Nucleus accumbens (tissue), 56 donors: Measurements from ENCODE around the gene RXFP1.
A peak's percentile ranks its signal among the peaks of the same experiment; 100 is the strongest.

Experiments used
- DNase-seq, 56 donors: peaks; one replicate each; lab custom pipeline; 2025; lab: John Stamatoyannopoulos, UW

Gene RXFP1

DNA sequence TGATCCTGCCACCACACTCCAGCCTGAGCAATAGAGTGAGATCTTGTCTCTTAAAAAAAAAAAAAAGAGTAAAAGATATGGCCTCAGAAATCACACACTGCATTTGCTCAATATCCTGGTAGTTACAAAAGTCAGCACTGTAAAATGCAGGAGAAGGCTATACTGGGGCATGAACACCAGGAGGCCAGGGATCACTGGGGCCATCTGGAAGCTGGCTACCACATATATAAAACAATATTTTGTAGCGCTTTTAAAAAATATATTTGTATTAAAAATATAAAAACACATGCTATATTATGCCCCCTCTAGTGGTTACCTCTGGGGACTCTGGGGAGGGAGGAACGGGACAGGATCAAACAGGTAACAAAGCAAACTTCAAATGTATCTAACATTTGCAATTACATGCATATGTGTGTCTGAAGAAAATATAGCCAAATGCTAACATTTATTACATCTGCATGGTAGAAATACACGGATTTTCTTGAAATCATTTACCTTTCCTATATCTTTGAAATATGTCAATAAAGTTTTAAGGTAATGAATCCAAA is 146.0 kb downstream of the RXFP1 start:
- no peak for DNase-seq

DNA sequence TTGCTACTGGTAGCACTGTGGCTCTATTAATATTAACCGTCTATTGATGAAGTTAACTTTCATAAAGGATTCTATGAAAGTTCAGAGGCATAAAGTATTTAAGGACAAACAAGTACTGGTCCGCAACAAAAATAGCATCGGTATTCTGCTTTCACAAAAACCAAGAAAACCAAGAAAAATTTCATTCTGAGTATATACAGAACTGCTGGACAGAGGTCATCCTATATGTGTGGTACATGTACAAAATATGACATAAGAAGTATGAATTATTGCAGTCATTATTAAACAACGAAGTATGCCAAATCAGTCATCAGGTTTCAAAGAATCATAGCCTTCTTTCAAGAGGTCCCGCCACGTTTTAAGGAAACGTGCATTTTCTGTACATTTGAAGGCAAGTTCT is 147.6 kb downstream of the RXFP1 start:
- DNase-seq = no peak

DNA sequence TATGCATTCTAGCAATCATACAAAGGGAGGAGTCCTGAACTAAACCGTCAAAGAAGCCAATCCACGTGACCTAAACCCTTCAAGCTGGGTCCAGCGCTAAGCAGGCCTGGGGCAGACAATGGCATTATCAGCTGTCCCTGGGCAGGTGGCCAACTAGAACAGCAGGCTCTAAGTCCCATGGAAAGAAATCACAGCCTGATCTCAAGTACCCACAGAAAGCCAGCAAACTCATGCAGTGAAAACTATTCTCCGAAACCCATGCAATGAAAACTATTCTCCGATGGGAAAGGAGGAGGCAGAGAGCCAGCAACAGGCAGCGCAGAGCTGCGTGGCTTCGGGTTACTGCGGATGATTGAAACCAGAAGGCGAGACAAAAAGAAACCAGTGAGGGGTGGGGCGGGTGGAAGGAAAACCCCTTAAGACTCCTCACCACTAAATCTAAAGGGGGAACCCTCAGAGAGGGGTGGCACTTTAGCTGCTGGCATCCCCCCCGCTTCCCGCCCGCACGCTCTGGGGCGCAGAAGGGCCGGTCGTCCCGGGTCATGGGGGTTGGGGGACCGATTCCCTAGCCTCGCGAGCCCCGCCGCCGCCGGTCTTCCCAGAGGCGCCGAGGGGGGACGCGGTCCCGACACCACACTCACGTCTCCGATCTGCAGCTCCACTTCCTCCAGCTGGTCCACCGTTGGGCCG is 149.4 kb downstream of the RXFP1 start:
- peak in 49 of 56 donors; percentile 4 to 73 (median 42) for DNase-seq

DNA sequence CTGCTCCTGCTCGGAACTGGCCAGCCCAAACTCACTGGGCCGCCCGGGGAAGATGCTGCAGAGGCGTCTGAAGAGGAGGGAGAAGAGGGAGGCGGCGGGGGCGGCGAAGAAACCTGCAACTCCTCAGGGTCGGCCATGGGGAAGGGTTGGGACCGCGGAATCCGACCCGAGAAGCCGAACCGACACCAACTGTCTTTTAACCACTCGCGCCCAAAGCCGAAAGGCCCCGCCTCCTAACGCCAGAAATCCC is 149.9 kb downstream of the RXFP1 start, which contains the start of gene C4orf46:
Gene C4orf46, minus strand, starts transcription at position 223 of the 250 bp plus-strand sequence. Its CDS starts 86 bp downstream, at position 137.
- no peak for DNase-seq

DNA sequence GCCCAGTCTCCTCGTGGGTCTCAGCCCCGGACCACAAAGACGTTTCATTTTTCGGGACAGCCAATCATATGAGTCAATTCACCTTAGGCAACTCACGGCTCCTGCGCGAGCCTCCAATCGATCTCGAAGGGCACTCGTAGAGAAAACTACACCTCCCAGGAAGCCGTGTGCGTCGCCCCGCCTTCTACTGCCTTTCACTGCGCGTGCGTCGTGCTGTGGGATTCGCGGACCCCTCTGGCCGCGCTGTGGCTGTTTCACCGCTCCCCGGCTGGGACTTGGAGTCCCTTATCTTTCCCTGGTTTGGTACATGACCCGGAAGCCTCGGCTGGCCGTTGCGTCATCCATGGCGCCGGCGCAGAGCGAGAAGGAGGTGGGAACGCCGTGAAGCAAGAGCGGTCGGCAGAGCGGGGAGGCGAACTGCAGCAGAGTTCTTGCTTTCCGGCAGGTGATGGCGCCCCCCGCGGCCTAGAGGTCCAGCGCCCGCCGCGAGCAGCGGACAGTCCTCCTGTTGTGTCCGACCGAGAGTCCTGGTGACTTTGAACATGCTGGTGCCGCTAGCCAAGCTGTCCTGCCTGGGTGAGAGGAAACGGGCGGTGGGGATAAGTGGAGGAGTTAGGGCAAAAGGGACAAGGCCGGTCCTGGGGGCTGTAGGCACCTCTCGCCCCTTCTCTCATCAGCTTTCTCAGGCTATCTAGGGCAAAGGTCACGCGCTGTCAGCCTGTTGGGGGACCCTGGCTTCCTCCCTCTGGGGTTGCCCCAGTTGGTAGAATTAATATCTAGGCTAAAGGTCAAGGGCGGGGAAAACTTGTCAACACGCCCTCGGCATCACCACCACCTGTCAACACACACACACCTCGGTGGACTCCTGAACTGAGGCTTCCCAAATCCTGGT is 150.5 kb downstream of the RXFP1 start, which contains the start of gene ETFDH:
Gene ETFDH, plus strand, starts transcription at position 382 of the 892 bp plus-strand sequence. Its CDS starts 161 bp downstream, at position 543.
- peak; percentile 94 to 100 (median 99) for DNase-seq

DNA sequence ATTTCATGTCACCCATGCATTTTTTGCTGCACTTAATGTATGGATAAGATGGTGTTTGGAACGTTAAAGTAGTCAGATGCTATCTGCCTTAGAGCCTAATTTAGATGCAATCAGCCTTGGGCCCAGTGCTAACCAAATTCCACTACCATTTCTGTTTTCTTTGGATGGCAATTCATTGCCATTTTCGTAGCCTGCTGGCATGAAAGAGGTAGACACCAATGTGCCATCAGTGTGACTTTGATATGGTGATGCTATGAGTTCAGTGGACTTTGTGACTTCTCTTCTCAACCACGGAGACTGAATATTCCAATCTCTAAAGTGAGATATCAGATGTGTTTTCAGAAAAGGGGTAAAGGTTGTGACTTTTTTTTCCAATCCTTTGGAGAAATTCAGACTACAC is 152.0 kb downstream of the RXFP1 start:
- no peak for DNase-seq

DNA sequence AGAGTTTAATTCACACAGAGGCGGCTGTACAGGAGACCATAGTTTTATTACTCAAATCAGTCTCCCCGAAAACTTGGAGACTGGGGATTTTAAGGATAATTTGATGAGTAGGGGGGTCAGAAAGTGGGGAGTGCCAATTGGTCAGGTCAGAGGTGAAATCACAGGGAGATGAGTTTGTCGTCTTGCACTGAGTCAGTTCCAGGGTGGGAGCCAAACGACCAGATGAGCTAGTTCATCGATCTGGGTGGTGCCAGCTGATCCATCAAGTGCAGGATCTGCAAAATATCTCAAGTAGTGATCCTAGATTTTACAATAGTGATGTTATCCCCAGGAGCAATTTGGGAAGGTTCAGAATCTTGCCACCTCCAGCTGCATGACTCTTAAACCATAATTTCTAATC is 154.4 kb downstream of the RXFP1 start:
- DNase-seq = no peak

DNA sequence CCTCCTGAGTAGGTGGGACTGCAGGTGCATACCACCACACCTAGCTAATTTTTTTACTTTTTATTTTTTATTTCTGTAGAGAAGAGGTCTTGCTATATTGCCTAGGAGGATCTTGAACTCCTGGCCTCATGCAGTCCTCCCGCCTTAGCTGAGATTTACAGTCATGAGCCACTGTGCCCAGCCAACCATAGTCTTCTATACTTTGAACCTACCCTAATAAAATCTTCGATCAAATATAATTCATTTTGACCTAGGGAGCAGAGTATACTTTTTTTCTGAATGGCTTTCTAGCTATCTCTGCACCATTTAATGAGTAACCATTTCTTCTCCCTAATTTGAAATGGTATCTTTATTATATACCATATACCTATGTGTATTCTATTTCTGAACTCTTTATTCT is 157.1 kb downstream of the RXFP1 start:
- DNase-seq = no peak

DNA sequence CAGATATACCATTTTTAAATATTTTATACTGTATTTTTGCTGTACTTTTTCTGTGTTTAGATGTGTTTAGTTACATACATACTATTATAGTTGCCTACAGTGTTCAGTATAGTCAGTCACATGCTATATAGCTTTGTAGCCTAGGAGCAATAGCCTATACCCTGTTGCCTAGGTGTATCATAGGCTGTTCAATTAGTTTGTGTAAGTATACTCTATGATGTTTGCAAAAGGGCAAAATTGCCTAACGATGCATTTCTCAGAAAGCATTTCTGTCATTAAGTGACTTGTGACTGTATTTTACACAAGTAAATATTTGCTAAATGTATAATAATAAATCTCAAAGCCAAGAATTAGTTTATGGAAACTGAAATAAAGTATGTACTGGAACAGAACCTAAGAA is 159.9 kb downstream of the RXFP1 start:
- DNase-seq = no peak

DNA sequence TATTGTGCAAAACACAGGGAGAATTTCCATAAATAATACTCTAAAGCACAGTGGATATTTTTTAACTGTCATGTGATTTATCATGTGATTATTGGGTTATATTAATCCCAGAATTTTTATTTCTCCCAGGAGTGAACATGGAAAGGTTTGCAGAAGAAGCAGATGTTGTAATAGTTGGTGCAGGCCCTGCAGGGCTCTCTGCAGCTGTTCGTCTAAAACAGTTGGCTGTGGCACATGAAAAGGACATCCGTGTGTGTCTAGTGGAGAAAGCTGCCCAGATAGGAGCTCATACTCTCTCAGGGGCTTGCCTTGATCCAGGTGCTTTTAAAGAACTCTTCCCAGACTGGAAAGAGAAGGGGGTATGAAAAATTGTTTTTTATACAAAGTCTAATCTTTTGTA is 160.4 kb downstream of the RXFP1 start:
- no peak for DNase-seq

DNA sequence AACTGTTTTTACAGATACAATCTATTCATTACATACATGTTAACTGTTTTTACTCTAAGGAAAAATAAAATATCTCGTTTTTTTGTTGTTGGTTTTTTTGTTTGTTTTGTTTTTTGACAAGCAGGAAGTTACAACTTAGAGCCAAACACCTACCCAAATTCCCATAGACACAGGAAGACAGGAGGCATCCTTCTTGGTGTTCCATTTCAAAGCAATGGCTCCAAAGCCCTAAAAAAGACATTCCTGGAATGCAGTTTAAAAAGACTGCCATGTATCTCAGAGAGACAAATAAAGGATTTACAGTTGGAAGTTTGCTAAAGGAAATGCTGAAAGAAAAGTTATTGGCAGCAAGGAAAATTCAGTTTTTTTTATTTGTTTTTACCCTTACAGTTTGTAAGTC is 167.1 kb downstream of the RXFP1 start:
- no peak for DNase-seq
